Astrocyte (in vitro differentiated cells and primary cell): ENCODE data around the gene TMEM270. TPM values are rescaled to one million over a fixed set of nuclear protein-coding genes. Genes with fewer than 3 reads are reported as not detected.

Source experiments
- DNase-seq: peaks from one replicate; pipeline ENCODE4 v3.0.0-alpha.2; 2010; ENCODE audit warnings: low read depth
- FAIRE-seq: peaks from 2 replicates; lab custom pipeline; 2011; peaks lifted over from hg19 to GRCh38; lab: Jason Lieb, UNC
- H2AFZ ChIP-seq: 2 replicates; pipeline ENCODE4 v1.6.0; 2012; ENCODE audit warnings: low read depth, low read length, inconsistent platforms
- H3K27ac ChIP-seq: 2 replicates; pipeline ENCODE4 v1.5.1; 2011; ENCODE audit warnings: low read depth, low read length, inconsistent platforms
- H3K27me3 ChIP-seq: 2 replicates; pipeline ENCODE4 v1.6.0; 2011; ENCODE audit warnings: low read length, inconsistent platforms; ENCODE audit not compliant: insufficient read depth
- H3K36me3 ChIP-seq: 2 replicates; pipeline ENCODE4 v1.5.1; 2011; ENCODE audit warnings: low read length, inconsistent platforms; ENCODE audit not compliant: insufficient read depth
- H3K4me1 ChIP-seq: 2 replicates; pipeline ENCODE4 v1.5.1; 2011; ENCODE audit warnings: low read length, inconsistent platforms; ENCODE audit not compliant: insufficient read depth
- H3K4me2 ChIP-seq: 2 replicates; pipeline ENCODE4 v1.6.0; 2012; ENCODE audit warnings: low read length, inconsistent platforms
- H3K4me3 ChIP-seq: 2 replicates; pipeline ENCODE4 v1.5.1; 2011; ENCODE audit warnings: low read depth, mild to moderate bottlenecking, low read length, inconsistent platforms; ENCODE audit not compliant: insufficient read depth
- H3K79me2 ChIP-seq: 2 replicates; pipeline ENCODE4 v1.6.0; 2012; ENCODE audit warnings: mild to moderate bottlenecking, low read length, inconsistent platforms; ENCODE audit not compliant: insufficient read depth
- H3K9ac ChIP-seq: 2 replicates; pipeline ENCODE4 v1.6.0; 2012; ENCODE audit warnings: mild to moderate bottlenecking, low read length, inconsistent platforms
- H3K9me3 ChIP-seq: 2 replicates; pipeline ENCODE4 v1.5.1; 2012; ENCODE audit warnings: low read depth, mild to moderate bottlenecking, low read length, inconsistent platforms; ENCODE audit not compliant: insufficient read depth
- H4K20me1 ChIP-seq: 2 replicates; pipeline ENCODE4 v1.6.0; 2012; ENCODE audit warnings: low read length, inconsistent platforms; ENCODE audit not compliant: insufficient read depth
- H3K27ac Mint-ChIP-seq: one replicate; pipeline ENCODE4 v1.8.0; 2021; ENCODE audit warnings: mild to moderate bottlenecking, mixed read lengths; ENCODE audit not compliant: unreplicated experiment
- H3K27me3 Mint-ChIP-seq: one replicate; pipeline ENCODE4 v1.8.0; 2021; ENCODE audit warnings: low read depth, mixed read lengths; ENCODE audit not compliant: unreplicated experiment
- H3K36me3 Mint-ChIP-seq: one replicate; pipeline ENCODE4 v1.8.0; 2021; ENCODE audit warnings: low read depth, mixed read lengths; ENCODE audit not compliant: unreplicated experiment
- H3K4me1 Mint-ChIP-seq: one replicate; pipeline ENCODE4 v1.8.0; 2021; ENCODE audit warnings: low read depth, mixed read lengths; ENCODE audit not compliant: unreplicated experiment
- H3K4me3 Mint-ChIP-seq: one replicate; pipeline ENCODE4 v1.8.0; 2021; ENCODE audit warnings: mild to moderate bottlenecking, moderate library complexity, mixed read lengths; ENCODE audit not compliant: unreplicated experiment
- H3K9me3 Mint-ChIP-seq: one replicate; pipeline ENCODE4 v1.8.0; 2021; ENCODE audit warnings: mild to moderate bottlenecking, mixed read lengths; ENCODE audit not compliant: unreplicated experiment
- CTCF ChIP-seq: IDR thresholded peaks from 2 replicates; pipeline ENCODE4 v1.5.1; 2011; ENCODE audit warnings: low read depth, mild to moderate bottlenecking, inconsistent platforms, low read length, moderate library complexity; ENCODE audit not compliant: insufficient read depth
- EZH2 ChIP-seq: IDR thresholded peaks from 2 replicates; pipeline ENCODE4 v1.6.1; 2012; ENCODE audit warnings: mild to moderate bottlenecking, low read length, inconsistent platforms; ENCODE audit not compliant: insufficient read depth
- total RNA-seq: library from RNA; stranded (reverse); gene quantifications from 2 replicates; pipeline ENCODE4 v1.2.1, GENCODE V29; 2021

The TMEM270 gene
- total RNA-seq, 1 donor from 2014 or later, result not detected

GRCh38 chr7:73831834-73832651 lies 28.9 kb upstream of the TMEM270 start:
- H3K4me1 ChIP-seq, result peaks cover 12% of the 10 kb centered on the region
- H3K4me2 ChIP-seq, result no peak overlapping the region
- no peak for TF ChIP-seq CTCF
- TF ChIP-seq EZH2, result no peak
- Mint-ChIP-seq H3K9me3 (no peaks in the 10 kb centered on the region), H3K36me3 (no peaks in the 10 kb centered on the region), H3K27me3 (no peaks in the 10 kb centered on the region), H3K27ac (no peak overlapping the region), H3K4me3 (peak overlapping the region; percentile 66), H3K4me1 (peaks cover 34% of the 10 kb centered on the region)
- H3K9me3 ChIP-seq, result no peaks in the 10 kb centered on the region
- FAIRE-seq (no peak), DNase-seq (no peak)
- H3K27ac ChIP-seq, result no peak overlapping the region
- H3K4me3 ChIP-seq, result no peak overlapping the region
- H4K20me1 ChIP-seq, result no peaks in the 10 kb centered on the region
- H3K36me3 ChIP-seq, result no peaks in the 10 kb centered on the region
- H3K79me2 ChIP-seq, result no peaks in the 10 kb centered on the region
- H3K27me3 ChIP-seq, result no peaks in the 10 kb centered on the region
- no peak overlapping the region for H2AFZ ChIP-seq
- no peak overlapping the region for H3K9ac ChIP-seq

GRCh38 chr7:73832806-73833205 lies 28.2 kb upstream of the TMEM270 start:
- no peaks in the 10 kb centered on the region for H3K79me2 ChIP-seq

More at GRCh38 chr7:73832806-73833205, 28.2 kb upstream of the TMEM270 start:
- no peaks in the 10 kb centered on the region for H3K9me3 ChIP-seq
- TF ChIP-seq EZH2 (no peak), CTCF (no peak)
- no peaks in the 10 kb centered on the region for H3K27me3 ChIP-seq
- Mint-ChIP-seq H3K27me3 (no peaks in the 10 kb centered on the region), H3K36me3 (no peaks in the 10 kb centered on the region), H3K4me3 (peak overlapping the region; percentile 40), H3K27ac (no peak overlapping the region), H3K9me3 (no peaks in the 10 kb centered on the region), H3K4me1 (peaks cover 29% of the 10 kb centered on the region)
- H3K36me3 ChIP-seq, result no peaks in the 10 kb centered on the region
- no peak overlapping the region for H3K9ac ChIP-seq
- no peak overlapping the region for H3K27ac ChIP-seq
- no peak overlapping the region for H3K4me2 ChIP-seq
- FAIRE-seq, result no peak
- no peaks in the 10 kb centered on the region for H4K20me1 ChIP-seq
- H2AFZ ChIP-seq, result no peak overlapping the region
- no peak for DNase-seq
- H3K4me1 ChIP-seq, result peaks cover 12% of the 10 kb centered on the region
- no peak overlapping the region for H3K4me3 ChIP-seq
